Body of pancreas (tissue), 4 donors: ENCODE measurements around the gene MICALL1. TPM values are rescaled to one million over a fixed set of nuclear protein-coding genes. Genes with fewer than 3 reads are reported as not detected.

ENCODE experiments used
- ATAC-seq: fragments of 150-250 bp; one replicate; pipeline ENCODE4 v1.9.1; 2016
- DNase-seq, 4 donors: peaks; one replicate each; pipeline ENCODE4 v3.0.0-alpha.2; 2019
- H3K27ac ChIP-seq, 4 donors: fragments of 200-600 bp; sonication (generic); 1 replicate in 3 of 4; 2 replicates in 1 of 4; pipeline versions ENCODE4 v1.5.1 to v1.6.1; 2016 to 2019; ENCODE audit warnings: mild to moderate bottlenecking in 1 of 4, mixed read lengths in 1 of 4, moderate library complexity in 1 of 4
- H3K27me3 ChIP-seq, 2 donors: fragments of 200-600 bp; sonication (generic); one replicate each; pipeline ENCODE4 v1.6.0; 2016; ENCODE audit warnings: mild to moderate bottlenecking in 1 of 2
- H3K36me3 ChIP-seq, 2 donors: fragments of 200-600 bp; sonication (generic); replicated peaks in 1 of 2; 2 replicates each; pipeline ENCODE4 v1.5.1; 2016; ENCODE audit warnings: low read depth in 2 of 2; ENCODE audit not compliant: insufficient read depth in 1 of 2
- H3K4me1 ChIP-seq: fragments of 200-600 bp; sonication (generic); one replicate; pipeline ENCODE4 v1.6.0; 2016
- H3K4me3 ChIP-seq, 2 donors: fragments of 200-600 bp; sonication (generic); 1 replicate in 1 of 2; 2 replicates in 1 of 2; pipeline ENCODE4 v1.5.1; 2016 to 2019
- H3K9me3 ChIP-seq, 3 donors: fragments of 200-600 bp; sonication (generic); 1 replicate in 2 of 3; 2 replicates in 1 of 3; pipeline ENCODE4 v1.5.1; 2016
- CTCF ChIP-seq, 7 experiments: fragments of 450-650 bp in 4 of 7; fragments of 200-600 bp in 3 of 7; sonication (generic) in 3 of 7; IDR thresholded peaks; one replicate each; pipeline ENCODE4 v1.5.1; 2016 to 2019; ENCODE audit warnings: antibody characterized with exemption in 7 of 7
- POLR2A ChIP-seq, 3 donors: fragments of 450-650 bp; IDR thresholded peaks; one replicate each; pipeline ENCODE4 v1.6.1; 2016; ENCODE audit warnings: antibody characterized with exemption in 3 of 3, mild to moderate bottlenecking in 2 of 3
- WGBS, 2 donors: methylation state at CpG; one replicate each; pipeline ENCODE4 v1.1.5; 2017; 5-methylcytosine and 5-hydroxymethylcytosine counted together
- intact Hi-C: fragments of 100-400 bp; cut with DNase I; formaldehyde crosslinking; loops from one replicate; pipeline ENCODE4 v1.15.1; 2023
- total RNA-seq, 2 donors: library from RNA; depleted of rRNA; stranded (reverse); fragments of >200 nt; gene quantifications; one replicate each; pipeline ENCODE4 v1.1.0, GENCODE V29; 2016

MICALL1 gene
- total RNA-seq, 2 donors from 2014 or later = 19.2 to 34.9 TPM

DNA sequence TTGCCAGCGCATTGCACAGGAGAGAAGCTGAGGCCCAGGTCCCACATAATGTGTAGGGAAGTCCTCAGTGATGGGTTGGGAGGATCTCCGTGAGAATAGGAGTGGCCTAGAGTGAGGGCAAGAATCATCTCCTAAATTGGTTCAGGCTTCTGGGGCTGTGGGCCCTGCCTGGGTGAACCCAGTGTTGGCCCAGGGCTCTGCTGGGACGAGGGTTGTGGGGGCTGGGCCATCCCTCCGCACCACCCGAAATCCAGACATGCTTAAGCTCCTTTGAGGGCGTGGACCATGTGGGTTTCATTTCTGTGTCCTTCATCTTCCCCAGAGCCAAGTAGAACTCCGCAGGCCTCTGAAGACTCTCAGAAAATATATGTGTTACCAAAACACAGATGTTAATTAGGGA lies 3.7 kb downstream of the MICALL1 start:
- peaks cover 30% of the 10 kb centered on the region for H3K4me1 ChIP-seq
- intact Hi-C loops = no loop called here
- no peaks in the 10 kb centered on the region for H3K9me3 ChIP-seq
- TF ChIP-seq POLR2A (IDR thresholded peaks at IDR 0.05) = no peak
- TF ChIP-seq CTCF (IDR thresholded peaks at IDR 0.05) = no peak
- 84 to 94% methylated on average over 7 of the region's 7 CpGs for WGBS, 2 donors
- H3K36me3 ChIP-seq = peaks cover 0 to 2% of the 10 kb centered on the region in 2 donors
- no peaks in the 10 kb centered on the region for H3K27me3 ChIP-seq
- H3K27ac ChIP-seq = no peak overlapping the region
- no peak for ATAC-seq
- no peak overlapping the region for H3K4me3 ChIP-seq
- DNase-seq = no peak

GRCh38 chr22:37910890-37911672 lies 5.0 kb downstream of the MICALL1 start:
- peaks cover 0 to 5% of the 10 kb centered on the region in 2 donors for H3K36me3 ChIP-seq
- intact Hi-C loops = no loop called here
- no peak for ATAC-seq
- TF ChIP-seq POLR2A (IDR thresholded peaks at IDR 0.05) (no peak), CTCF (IDR thresholded peaks at IDR 0.05) (no peak)
- WGBS, 2 donors = 61 to 77% methylated on average over 7 to 15 of the region's 15 CpGs
- DNase-seq = no peak
- peaks cover 19% of the 10 kb centered on the region for H3K4me1 ChIP-seq
- no peaks in the 10 kb centered on the region for H3K9me3 ChIP-seq
- H3K27me3 ChIP-seq = no peaks in the 10 kb centered on the region
- no peak overlapping the region for H3K4me3 ChIP-seq
- H3K27ac ChIP-seq = no peak overlapping the region

DNA sequence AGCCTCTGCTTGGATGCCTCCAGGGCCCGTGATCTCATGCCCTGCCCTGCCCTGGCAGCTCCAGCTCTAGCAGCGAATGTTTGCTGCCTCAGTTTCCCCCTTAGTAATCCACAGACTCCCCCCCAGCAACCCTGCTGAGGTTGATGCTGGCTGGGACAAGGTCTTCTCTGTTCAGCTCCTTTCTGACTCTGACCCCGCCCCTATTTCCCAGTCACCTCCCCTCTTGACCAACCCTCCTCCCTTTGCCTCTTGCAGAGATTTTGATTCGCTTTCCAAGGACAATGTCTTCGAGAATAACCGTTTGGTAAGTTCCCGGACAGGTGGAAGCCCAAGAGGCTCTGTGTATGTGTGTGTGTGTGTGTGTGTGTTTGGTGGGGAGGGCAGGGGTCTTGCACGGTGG lies 5.6 kb downstream of the MICALL1 start:
- no peak overlapping the region for H3K27ac ChIP-seq
- no peaks in the 10 kb centered on the region for H3K27me3 ChIP-seq
- TF ChIP-seq POLR2A (IDR thresholded peaks at IDR 0.05) (no peak), CTCF (IDR thresholded peaks at IDR 0.05) (no peak)
- H3K4me1 ChIP-seq = peaks cover 18% of the 10 kb centered on the region
- H3K36me3 ChIP-seq = peaks cover 0 to 5% of the 10 kb centered on the region in 2 donors
- no peak for ATAC-seq
- no peaks in the 10 kb centered on the region for H3K9me3 ChIP-seq
- 47 to 55% methylated on average over 8 of the region's 8 CpGs for WGBS, 2 donors
- intact Hi-C loops = no loop called here
- no peak overlapping the region for H3K4me3 ChIP-seq
- no peak for DNase-seq

DNA sequence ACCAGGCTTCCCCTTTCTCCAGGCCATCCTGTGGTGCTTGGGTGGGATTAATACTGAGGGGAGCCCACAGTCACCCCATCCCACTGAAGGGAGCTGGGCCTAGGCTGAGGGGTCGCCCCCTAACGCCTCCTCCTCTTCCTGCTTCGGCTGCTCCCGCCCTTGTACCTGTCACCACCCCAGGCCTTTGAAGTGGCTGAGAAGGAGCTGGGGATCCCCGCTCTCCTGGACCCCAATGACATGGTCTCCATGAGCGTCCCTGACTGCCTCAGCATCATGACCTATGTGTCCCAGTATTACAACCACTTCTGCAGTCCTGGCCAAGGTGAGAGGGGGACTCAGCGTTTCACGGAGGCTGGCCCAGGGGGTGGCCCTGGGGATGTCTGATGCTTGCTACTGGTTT lies 6.1 kb downstream of the MICALL1 start:
- Histone ChIP-seq H3K27me3 (no peaks in the 10 kb centered on the region), H3K4me1 (peaks cover 14% of the 10 kb centered on the region), H3K4me3 (no peak overlapping the region), H3K36me3 (peaks cover 0 to 9% of the 10 kb centered on the region in 2 donors), H3K27ac (no peak overlapping the region), H3K9me3 (no peaks in the 10 kb centered on the region)
- TF ChIP-seq CTCF (IDR thresholded peaks at IDR 0.05) (no peak), POLR2A (IDR thresholded peaks at IDR 0.05) (no peak)
- WGBS, 2 donors = 74 to 87% methylated on average over 6 of the region's 8 CpGs
- ATAC-seq (no peak), DNase-seq (no peak)
- intact Hi-C loops = no loop called here

DNA sequence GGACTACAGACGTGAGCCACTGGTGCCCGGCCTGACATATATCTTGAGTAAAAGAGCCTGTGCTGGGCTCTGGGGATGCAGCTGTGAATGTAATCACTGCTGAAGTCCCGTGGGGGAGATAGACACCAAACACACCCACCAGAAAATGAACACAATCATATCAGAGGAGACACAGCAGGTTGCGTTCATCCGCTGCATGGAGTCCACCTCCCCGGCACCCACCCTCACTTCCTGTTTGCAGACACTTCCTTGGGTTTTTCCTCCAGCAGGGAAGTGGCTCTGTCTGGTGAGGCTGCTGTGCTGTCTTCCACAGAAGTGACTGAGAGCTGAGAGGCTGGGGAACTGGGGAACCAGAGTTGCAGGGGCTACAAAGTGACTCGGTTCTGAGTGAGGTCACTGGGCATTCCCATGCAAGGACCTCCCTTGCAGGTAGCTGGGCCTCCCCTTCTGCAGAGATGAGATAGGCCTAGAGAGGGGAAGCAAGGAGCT lies 7.2 kb downstream of the MICALL1 start:
- H3K27me3 ChIP-seq = no peaks in the 10 kb centered on the region
- DNase-seq = no peak
- H3K27ac ChIP-seq = no peak overlapping the region
- H3K4me1 ChIP-seq = peaks cover 6% of the 10 kb centered on the region
- 82 to 92% methylated on average over 7 of the region's 7 CpGs for WGBS, 2 donors
- no peak for ATAC-seq
- intact Hi-C loops = no loop called here
- H3K4me3 ChIP-seq = no peak overlapping the region
- peaks cover 0 to 17% of the 10 kb centered on the region in 2 donors for H3K36me3 ChIP-seq
- TF ChIP-seq CTCF (IDR thresholded peaks at IDR 0.05) (no peak), POLR2A (IDR thresholded peaks at IDR 0.05) (no peak)
- H3K9me3 ChIP-seq = no peaks in the 10 kb centered on the region
